ENCODE measurements around the gene PTPRD.
A peak's percentile ranks its signal among the peaks of the same experiment; 100 is the strongest.
"Not testable (repeated sequence)": the region's sequence is repeated elsewhere in the genome, so short reads cannot be mapped to it uniquely, and the experiment has no call there.

Gene PTPRD

GRCh38 chr9:8697565-8697964 is 1915.2 kb downstream of the PTPRD start:
- DNase-seq: not testable (repeated sequence)

GRCh38 chr9:8696516-8696915 is 1916.3 kb downstream of the PTPRD start:
- no peak for DNase-seq

DNA sequence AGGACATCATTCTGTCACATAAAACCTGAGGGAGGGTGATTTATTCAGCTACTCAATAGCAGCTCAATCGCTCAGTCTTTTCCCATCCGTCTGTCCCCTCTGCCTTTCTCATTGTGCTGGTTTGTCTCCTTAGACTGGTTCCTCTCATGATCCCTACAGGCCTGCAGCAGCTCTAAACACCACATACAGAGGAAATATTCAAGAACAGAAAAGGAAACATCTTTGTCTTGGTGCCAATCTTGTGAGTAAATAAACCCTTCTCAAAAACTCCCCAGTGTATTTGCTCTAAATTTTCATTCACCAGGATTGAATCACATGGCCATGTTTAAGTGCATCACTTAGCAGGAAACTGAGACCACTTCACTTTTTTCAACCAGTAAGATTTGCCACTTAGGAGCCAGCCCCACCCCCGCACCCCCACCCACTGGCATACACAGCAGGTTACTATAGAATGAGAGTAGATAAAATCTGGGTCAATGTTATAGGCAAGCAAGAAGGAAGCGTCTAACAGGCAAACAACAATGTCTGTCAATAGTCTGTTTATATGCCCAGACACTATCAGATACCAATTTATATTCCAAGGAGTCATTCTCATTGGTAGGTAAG is 1917.7 kb downstream of the PTPRD start:
- DNase-seq: peak; percentile 56

GRCh38 chr9:8693464-8693863 is 1919.3 kb downstream of the PTPRD start:
- DNase-seq: no peak

GRCh38 chr9:8686516-8686915 is 1926.3 kb downstream of the PTPRD start:
- DNase-seq: no peak

DNA sequence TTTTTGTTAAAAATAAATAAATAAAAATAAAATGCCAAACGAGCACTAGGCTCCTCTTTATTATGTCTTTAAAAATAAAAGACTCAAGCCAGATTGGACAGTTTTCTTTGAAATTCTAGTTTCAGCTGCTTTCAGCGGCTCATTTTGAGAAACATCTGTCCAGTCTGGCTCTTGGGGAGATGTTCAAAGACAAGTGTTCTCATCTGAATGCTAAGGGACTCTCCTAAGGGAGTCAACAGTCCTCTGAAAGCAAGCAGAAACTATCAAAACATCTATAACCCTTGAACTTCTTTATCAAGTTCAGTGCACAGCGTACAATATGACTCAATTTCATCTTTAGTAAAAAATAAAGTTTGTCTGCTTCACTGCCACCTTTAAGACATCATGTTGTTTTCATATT is 1927.0 kb downstream of the PTPRD start:
- no peak for DNase-seq

DNA sequence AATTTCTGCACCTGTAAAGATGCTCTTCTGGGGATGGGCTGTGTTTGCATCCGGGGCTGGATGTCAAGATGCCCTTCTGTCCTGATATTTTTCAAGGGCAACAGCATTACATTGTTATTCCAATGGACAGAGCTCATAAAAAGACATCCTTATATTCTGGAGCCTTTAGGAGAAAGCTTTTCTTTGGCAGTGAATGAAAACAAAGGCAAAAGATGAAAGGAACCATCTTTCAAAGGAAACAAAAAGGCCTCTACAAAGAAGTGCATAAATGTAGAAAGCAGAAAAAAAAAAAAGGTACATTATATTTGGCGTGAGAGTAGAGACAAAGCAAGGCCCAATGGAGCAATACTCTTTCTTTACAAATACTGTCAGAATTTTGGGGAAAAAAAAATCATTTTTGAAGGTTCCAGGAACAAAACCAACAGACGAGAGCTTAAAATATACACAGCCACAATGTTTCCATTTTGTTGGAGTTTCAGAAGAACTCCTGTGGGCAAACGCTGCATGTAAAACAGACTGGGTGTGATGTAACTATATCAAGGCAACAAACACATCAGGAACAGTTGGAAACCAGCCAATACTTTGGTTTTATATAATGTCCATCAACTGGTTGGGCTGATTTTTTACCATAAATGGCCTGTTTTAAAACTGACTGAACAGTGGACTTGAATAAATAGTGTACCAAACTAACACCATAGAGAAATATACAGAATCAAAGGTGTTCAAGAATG is 1927.7 kb downstream of the PTPRD start:
- DNase-seq: no peak

GRCh38 chr9:8683496-8683895 is 1929.3 kb downstream of the PTPRD start:
- DNase-seq: no peak

DNA sequence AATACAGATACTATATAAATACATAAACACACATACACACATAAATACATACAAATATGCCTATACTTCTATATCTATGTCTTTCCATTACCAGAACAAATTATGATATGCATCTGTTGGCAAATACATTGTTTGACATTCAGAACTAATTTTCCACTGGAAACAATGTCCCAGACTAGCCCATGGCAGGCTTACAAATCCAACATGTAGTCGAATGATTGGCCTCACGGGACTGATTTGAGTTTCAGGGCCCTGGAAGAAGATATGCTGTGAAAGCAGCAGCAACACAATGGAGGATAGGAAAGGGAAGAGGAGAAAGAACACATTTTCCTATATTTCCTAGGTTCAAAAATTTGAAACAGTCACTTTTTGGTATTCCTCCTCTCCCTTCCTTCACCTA is 1932.1 kb downstream of the PTPRD start:
- DNase-seq: no peak

DNA sequence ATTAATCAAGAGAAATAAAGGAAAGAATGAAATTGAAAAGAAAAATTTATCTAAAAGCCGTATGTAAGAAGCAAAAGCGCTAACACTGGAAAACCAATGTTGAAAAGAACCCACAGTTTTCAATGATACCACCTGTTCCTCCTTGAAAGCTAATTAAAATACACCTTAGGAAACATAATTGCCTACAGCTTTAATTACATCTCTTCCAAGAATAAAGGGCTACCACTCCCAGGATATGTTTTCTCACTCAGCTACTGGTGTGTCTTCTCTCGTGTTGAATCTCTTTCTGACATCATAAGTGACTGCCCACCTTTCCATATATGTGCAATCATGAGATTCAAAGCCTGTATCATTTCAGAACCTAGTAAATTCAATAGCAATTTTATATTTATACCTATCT is 1932.6 kb downstream of the PTPRD start:
- DNase-seq: no peak

GRCh38 chr9:8679371-8679822 is 1933.4 kb downstream of the PTPRD start:
- DNase-seq: no peak

DNA sequence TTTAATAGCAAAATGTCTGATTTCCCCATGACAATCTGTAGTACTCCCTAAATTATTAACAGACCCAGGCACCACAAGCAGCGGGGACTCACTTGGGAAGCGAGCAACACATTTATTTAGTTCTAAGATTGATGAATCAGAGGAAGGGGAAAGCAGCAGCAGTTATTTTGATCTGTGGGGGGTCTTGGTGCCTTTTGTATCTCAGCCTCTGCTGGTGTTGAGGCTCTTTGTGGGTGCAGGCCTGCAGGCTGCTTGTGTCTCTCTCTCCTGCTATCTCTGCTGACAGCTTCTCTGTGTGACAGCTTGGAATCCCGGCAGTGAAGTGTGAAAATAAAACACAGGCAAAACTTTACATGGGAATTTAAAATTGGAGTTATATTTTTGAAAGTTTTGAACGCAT is 1935.1 kb downstream of the PTPRD start:
- no peak for DNase-seq

GRCh38 chr9:8674536-8674935 is 1938.3 kb downstream of the PTPRD start:
- no peak for DNase-seq

GRCh38 chr9:8673830-8674229 is 1939.0 kb downstream of the PTPRD start:
- DNase-seq: peak; percentile 58

GRCh38 chr9:8670751-8671150 is 1942.1 kb downstream of the PTPRD start:
- DNase-seq: no peak

DNA sequence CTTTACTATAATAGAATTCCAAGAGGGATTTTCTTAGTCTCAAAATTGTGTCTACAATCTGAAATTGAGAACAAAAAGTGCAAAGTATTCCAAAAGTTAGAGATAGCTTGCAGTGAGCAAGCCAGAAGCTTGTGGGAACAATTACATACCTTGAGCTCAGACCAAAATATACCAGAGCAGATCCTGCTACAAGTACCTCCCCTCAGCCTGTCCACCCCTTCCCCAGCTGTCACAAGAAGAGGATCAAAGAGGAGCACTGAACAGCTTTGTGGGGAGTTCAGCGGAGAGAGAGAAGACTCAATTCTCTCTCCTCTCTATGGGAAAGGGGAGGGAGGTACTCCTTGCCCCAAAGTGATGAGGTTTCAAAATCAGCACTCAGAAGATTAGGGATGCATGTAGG is 1944.1 kb downstream of the PTPRD start:
- DNase-seq: no peak

- no peak for DNase-seq
Observed at GRCh38 chr9:8668231-8668630, 1944.6 kb downstream of the PTPRD start.

- no peak for DNase-seq
Observed at GRCh38 chr9:8666060-8666459, 1946.7 kb downstream of the PTPRD start.

DNA sequence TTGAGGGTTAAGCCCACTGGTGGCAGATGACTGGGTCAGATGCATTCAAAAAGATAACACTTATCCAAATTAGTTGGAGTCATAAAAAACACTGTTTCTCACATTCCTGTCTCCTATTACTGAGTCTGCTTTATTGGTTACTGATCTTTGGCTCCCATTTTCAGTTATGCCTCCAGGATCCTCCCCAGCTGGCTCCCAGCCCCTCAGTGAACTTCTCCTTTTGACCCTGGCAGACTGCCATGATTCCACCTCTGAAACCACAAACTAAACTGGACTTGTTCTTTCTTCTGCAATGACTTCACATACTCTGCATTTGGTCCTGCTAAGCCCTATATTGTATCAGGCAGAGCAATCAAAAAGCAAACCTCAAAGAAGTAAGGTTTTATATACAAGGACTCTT is 1952.4 kb downstream of the PTPRD start:
- DNase-seq: peak; percentile 71

DNA sequence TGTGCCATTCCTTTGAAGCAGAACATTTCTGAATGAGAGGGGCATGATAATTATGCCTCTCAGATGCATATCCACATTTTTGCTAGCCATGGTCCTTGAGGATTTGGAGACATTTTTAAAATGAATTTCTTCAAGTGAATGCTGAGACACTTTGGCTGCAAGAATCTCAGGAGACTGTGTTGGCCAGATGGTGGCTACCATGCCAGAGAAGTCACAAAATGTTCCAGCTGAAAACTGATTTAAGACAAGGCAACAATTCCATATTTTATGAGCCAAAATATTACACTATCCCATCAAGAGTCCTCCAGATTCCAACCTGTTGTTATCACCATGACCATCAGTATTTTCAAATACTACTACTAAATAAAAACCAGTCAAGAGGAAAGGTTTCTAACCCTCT is 1953.7 kb downstream of the PTPRD start:
- DNase-seq: no peak

GRCh38 chr9:8655071-8655470 is 1957.7 kb downstream of the PTPRD start:
- DNase-seq: no peak

- DNase-seq: no peak
Observed at GRCh38 chr9:8653855-8654254, 1958.9 kb downstream of the PTPRD start.

DNA sequence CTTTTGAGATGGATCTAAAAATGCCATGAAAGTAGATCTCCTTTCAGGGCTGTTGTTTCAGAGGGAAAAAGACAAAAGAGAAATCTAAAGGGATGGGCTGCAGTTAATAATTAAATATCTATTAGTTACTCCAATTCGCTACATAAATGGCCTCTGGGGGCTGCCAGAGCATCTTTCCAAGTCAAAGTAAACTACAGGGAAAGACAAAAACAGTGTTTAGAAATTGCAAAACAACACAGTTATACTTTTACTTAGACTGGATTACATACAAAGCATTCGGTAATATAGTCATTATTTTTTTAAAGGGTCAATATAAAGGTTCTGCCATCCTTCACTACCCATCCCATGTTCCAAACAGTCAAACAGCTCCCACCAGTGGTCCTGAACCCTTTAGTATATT is 1959.7 kb downstream of the PTPRD start:
- DNase-seq: no peak

DNA sequence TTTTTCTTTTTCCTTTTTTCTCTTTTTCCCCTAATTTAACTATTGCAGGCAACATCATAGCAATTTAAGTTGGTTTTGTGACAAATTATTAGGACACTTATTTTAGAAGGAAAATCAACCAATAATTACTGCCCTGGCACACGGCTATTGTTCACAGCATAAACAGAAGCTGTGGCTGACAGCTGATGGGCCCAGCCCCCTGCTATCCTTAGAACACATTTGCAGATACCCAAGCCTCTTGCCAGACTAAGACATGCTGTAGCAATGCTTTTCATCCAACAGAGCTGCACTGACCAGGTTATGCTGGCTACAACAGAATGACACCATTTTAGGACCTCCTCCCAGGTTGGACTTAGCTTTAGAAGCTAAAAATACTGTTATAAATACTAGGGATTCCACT is 1960.5 kb downstream of the PTPRD start:
- peak; percentile 69 for DNase-seq

GRCh38 chr9:8651846-8652215 is 1961.0 kb downstream of the PTPRD start:
- DNase-seq: peak; percentile 60

Data from NCI-H2227 treated with DMSO at 0.1 percent for 48 hours (cell line).